ENCODE measurements around the gene ATAD3B. TPM values are rescaled to one million over a fixed set of nuclear protein-coding genes. Genes with fewer than 3 reads are reported as not detected.
"Not testable (repeated sequence)": the region's sequence is repeated elsewhere in the genome, so short reads cannot be mapped to it uniquely, and the experiment has no call there.

The ATAD3B gene
- total RNA-seq, 2 experiments from 2014 or later = 26.2 to 39.2 TPM

DNA sequence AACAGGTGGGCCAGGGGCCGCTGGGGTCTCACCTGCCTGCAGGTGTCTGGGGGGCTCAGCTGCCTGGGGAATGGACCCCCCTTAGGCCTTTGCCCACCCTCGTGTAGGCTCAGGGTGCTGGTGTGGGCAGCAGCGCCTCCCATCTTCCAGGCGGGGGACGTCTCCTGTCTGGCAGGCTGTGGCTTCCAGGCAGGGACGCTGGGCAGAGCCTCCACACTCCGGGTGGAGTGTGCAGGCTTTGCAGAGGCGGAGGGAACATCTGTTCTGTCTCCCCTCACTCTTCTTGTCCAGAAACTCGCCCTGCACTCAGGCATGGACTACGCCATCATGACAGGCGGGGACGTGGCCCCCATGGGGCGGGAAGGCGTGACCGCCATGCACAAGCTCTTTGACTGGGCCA lies 15.6 kb upstream of the ATAD3B start:
- H3K27ac Mint-ChIP-seq; intact Hi-C loops (cut with DNase I, micrococcal nuclease); CTCF ChIA-PET; POLR2A ChIA-PET; H3K36me3 Mint-ChIP-seq (ENCODE audit: low read depth); DNase-seq; ATAC-seq; H3K27me3 Mint-ChIP-seq; H3K9me3 Mint-ChIP-seq (ENCODE audit: low read depth); H3K4me3 Mint-ChIP-seq; H3K4me1 Mint-ChIP-seq: not testable (repeated sequence)

DNA sequence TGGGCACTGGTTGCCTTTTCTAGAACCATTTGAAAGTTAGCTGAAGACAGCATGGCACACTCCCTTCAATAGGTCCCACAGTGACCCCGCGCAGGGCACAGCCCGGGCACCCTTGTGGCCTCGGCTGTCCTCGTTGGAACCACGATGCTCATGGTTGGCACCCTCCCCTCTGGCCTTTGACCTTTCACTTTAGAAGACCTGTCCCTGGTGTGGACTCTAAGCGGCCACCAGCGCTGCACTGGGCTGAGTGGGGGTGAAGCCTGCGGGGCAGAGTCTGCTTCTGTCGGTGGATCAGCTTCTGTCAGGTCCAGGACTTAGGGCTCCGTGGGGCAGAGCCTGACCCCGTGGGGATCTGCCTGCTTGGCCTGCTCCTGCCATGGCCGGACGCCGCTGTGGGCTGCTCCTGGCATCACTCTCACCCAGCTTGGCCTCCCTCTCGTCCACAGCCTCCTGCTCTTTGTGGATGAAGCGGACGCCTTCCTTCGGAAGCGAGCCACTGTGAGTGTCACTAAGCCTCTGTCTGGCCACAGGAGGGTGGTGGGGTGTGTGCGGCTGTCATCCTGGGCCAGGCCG lies 14.8 kb upstream of the ATAD3B start:
- H3K4me1 Mint-ChIP-seq; H3K27ac Mint-ChIP-seq; CTCF ChIA-PET; ATAC-seq; H3K27me3 Mint-ChIP-seq; intact Hi-C loops (cut with DNase I, micrococcal nuclease); H3K9me3 Mint-ChIP-seq (ENCODE audit: low read depth); H3K4me3 Mint-ChIP-seq; H3K36me3 Mint-ChIP-seq (ENCODE audit: low read depth); POLR2A ChIA-PET; DNase-seq: not testable (repeated sequence)

DNA sequence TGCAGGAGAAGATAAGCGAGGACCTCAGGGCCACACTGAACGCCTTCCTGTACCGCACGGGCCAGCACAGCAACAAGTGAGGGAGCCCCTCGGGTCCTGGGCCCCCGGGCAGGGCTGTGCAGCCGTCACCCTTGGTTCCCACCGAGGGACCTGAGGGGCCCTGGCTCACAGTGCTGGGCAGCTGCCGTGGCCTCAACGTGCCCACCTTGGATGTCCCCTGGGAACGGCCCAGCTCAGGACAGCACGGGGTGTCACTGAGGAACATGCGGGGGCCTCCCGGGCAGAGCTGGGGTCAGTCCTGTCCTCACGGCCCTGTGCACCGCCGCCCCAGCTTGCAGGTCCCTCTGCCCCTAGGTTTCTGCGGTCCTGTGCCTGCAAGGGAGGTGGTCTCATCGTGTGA lies 12.4 kb upstream of the ATAD3B start:
- H3K4me1 Mint-ChIP-seq; ATAC-seq; H3K36me3 Mint-ChIP-seq (ENCODE audit: low read depth); intact Hi-C loops (cut with DNase I, micrococcal nuclease); CTCF ChIA-PET; POLR2A ChIA-PET; DNase-seq; H3K27ac Mint-ChIP-seq; H3K9me3 Mint-ChIP-seq (ENCODE audit: low read depth); H3K4me3 Mint-ChIP-seq; H3K27me3 Mint-ChIP-seq: not testable (repeated sequence)

DNA sequence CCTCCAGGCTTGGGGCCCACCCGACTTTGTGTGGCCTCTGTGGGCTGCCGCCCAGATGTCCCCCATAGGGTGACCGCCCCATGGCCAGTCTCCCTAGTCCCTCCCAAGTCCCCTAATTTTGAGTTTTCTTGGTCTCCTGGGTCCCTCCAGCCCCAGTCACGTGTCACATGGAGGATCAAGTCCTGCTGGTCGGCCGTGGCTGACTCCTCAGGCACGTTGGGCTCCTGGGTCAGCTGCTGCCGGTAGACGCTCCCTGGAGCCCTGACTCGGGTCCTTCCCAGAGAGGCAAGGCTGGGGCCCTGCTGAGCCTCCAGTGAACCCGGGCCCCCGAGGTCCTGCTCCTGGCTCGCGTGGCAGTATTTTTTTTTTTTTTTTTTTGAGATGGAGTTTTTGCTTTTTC lies 11.9 kb upstream of the ATAD3B start:
- H3K9me3 Mint-ChIP-seq (ENCODE audit: low read depth); H3K27ac Mint-ChIP-seq; DNase-seq; CTCF ChIA-PET; ATAC-seq; H3K4me1 Mint-ChIP-seq; H3K4me3 Mint-ChIP-seq; POLR2A ChIA-PET; H3K36me3 Mint-ChIP-seq (ENCODE audit: low read depth); H3K27me3 Mint-ChIP-seq; intact Hi-C loops (cut with DNase I, micrococcal nuclease): not testable (repeated sequence)

DNA sequence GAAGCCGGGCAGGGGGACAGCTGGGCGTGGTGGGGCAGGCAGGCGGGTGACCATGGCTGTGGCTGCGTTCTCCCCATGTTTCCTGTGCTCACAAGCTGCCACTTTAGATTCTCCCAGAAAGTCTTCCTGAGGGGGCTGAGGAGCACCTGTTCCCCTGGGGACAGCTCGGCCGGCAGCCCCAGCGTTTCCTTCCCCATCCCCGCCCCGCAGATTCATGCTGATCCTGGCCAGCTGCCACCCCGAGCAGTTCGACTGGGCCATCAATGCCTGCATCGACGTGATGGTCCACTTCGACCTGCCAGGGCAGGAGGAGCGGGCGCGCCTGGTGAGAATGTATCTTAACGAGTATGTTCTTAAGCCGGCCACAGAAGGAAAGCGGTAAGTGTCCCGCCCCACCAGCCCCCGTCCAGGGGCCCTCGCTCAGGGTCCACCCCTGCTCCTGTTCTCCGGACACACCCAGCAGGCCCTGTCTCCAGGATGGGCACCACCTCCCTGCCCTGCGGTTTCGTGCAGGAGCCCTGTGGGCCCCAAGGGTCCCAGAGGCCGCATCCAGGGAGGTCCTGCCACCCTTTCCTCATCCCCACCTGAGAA lies 10.9 kb upstream of the ATAD3B start:
- no peak for ATAC-seq
- CTCF ChIA-PET = no interaction called here
- no peaks in the 10 kb centered on the region for H3K36me3 Mint-ChIP-seq (ENCODE audit: low read depth)

DNA sequence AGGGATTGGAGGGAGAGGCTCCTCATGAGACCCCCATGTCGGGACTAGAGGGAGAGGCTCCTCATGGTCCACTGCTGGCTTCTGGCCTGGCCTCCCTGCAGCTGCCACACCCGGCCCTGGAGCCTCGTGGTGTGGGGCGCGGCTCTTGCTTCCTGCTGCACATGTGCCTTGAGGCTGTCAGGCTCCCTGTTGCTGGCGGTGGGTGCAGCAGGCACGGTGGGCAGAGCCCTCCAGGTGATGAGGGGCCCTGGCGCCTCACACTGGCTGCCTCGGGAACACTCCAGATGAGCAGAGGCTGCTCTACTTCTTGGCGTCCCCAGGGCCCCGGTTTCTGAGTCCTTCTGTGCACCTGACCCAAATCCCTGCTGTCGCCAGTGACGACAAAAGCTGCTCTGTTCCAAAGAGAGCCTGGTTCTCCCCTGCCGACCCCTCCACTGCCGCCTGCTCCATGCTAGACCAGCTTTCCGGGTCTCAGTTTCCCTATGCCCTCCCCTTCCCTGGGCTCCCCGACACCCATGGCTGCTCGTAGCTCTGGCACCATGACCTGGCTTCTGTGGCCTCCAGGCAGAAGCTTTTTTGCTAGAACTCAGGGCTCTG lies 9.7 kb upstream of the ATAD3B start:
- intact Hi-C loops (cut with DNase I, micrococcal nuclease) = no loop called here
- Mint-ChIP-seq H3K36me3 (ENCODE audit: low read depth) (no peaks in the 10 kb centered on the region), H3K27me3 (peaks cover 5% of the 10 kb centered on the region), H3K27ac (no peak overlapping the region), H3K4me1 (no peaks in the 10 kb centered on the region), H3K4me3 (no peak overlapping the region), H3K9me3 (ENCODE audit: low read depth) (no peaks in the 10 kb centered on the region)
- no peak for DNase-seq
- ChIA-PET POLR2A (no interaction called here), CTCF (no interaction called here)
- no peak for ATAC-seq

More for the DNA sequence above, 10.9 kb upstream of the ATAD3B start:
- Mint-ChIP-seq H3K4me3 (no peak overlapping the region), H3K9me3 (ENCODE audit: low read depth) (no peaks in the 10 kb centered on the region), H3K27ac (no peak overlapping the region), H3K27me3 (peaks cover 2% of the 10 kb centered on the region), H3K4me1 (no peaks in the 10 kb centered on the region)
- POLR2A ChIA-PET = no interaction called here
- DNase-seq = no peak
- intact Hi-C loops (cut with DNase I, micrococcal nuclease) = no loop called here

DNA sequence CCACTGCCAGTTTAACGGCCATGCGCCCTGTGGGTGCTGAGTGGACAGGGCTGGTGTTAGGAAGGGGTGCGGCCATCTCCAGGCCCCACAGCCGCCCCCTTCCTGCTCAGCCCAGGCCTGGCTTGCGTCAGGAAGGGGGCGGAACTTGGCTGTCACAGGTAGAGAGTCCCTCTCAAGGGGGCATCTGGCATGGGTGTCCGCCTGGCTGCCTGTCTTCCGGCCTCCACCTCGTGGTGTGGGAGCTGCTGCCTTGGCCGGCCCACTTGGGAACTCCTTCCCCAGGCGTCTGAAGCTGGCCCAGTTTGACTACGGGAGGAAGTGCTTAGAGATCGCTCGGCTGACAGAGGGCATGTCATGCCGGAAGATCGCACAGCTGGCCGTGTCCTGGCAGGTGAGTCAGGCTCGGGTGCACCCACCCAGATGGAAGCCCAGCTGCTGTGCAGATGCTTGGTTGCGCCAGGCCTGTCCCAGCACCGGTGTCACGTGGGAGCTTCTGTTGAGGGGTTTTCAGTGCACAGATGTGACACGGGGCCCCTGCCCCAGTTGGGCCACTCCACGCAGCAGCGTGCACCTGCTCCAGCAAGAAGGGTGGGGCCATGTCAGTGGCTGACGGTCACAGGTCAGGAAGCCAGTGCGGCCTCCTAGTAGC lies 9.1 kb upstream of the ATAD3B start:
- intact Hi-C loops (cut with DNase I, micrococcal nuclease) = no loop called here
- Mint-ChIP-seq H3K27me3 (peaks cover 5% of the 10 kb centered on the region), H3K9me3 (ENCODE audit: low read depth) (no peaks in the 10 kb centered on the region), H3K4me3 (peak overlapping the region; percentile 12), H3K4me1 (no peaks in the 10 kb centered on the region), H3K27ac (no peak overlapping the region), H3K36me3 (ENCODE audit: low read depth) (no peaks in the 10 kb centered on the region)
- ChIA-PET CTCF (no interaction called here), POLR2A (no interaction called here)
- no peak for ATAC-seq
- DNase-seq = no peak

DNA sequence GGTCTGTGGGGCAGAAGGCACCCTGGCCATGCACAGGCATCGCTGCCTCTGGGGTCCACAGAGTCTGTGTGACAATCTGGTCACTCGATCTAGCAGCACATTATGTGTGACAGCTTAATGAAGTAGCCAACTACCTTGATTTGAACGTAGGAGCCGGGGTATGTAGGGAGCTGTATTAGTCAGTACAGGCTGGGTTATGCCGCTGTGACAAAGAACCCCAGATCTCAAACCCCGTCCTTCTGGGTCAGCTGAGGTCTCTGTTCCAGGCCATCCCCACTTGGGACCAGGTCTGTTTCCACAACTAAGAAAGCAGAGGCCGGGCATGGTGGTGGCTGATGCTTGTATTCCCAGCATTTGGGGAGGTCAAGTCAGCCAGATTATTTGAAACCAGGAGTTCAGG lies 8.3 kb upstream of the ATAD3B start:
- CTCF ChIA-PET = interaction anchor here (0.6 kb wide), 1 partner anchor 63 kb away, joined by 3 read pairs; no protein-coding TSS in a partner anchor
- no peak overlapping the region for H3K27ac Mint-ChIP-seq
- ATAC-seq (no peak), DNase-seq (no peak)
- no peaks in the 10 kb centered on the region for H3K36me3 Mint-ChIP-seq (ENCODE audit: low read depth)
- peaks cover 5% of the 10 kb centered on the region for H3K27me3 Mint-ChIP-seq
- H3K4me1 Mint-ChIP-seq = no peaks in the 10 kb centered on the region
- intact Hi-C loops (cut with DNase I, micrococcal nuclease) = no loop called here
- no peaks in the 10 kb centered on the region for H3K9me3 Mint-ChIP-seq (ENCODE audit: low read depth)
- POLR2A ChIA-PET = no interaction called here
- no peak overlapping the region for H3K4me3 Mint-ChIP-seq

DNA sequence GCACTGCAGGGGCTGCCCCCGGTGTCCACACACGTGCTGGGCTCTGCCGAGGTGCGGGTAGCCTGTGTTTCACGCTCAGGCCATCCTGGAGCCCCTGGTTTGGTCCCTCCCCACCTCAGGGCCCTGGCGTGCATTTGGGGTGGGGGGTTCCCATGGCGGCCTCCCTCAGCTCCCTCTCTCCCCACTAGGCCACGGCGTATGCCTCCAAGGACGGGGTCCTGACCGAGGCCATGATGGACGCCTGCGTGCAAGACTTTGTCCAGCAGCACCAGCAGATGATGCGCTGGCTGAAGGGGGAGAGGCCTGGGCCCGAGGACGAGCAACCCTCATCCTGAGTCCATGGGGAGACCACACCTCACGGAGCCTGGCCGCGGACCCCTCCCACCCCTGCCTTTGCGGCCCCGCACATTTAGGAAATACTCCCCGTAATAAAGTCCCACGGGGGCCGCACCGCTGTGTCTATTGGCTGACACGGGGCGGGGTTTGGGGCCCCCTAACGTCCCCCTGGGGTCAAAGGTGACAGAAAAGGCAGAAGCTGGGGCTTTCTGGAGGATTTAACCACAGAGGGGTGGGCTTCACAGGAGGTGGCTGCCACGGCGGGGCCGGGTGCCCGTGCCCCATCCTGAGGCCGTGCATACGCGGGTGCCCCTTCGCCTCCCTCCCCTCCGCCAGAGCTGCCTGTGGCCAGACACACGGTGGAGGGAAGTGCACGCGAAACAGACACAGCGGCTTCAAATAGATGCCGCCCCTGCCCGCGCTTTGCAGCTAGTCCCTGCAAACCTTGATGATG lies 3.2 kb upstream of the ATAD3B start:
- POLR2A ChIA-PET = interaction anchor here (0.6 kb wide), 1 partner anchor 84 kb away, joined by 5 read pairs; no protein-coding TSS in a partner anchor
- ATAC-seq; H3K27me3 Mint-ChIP-seq; H3K4me3 Mint-ChIP-seq; intact Hi-C loops (cut with DNase I, micrococcal nuclease); H3K27ac Mint-ChIP-seq; CTCF ChIA-PET; H3K9me3 Mint-ChIP-seq (ENCODE audit: low read depth); DNase-seq; H3K36me3 Mint-ChIP-seq (ENCODE audit: low read depth): not testable (repeated sequence)
- peaks cover 16% of the 10 kb centered on the region for H3K4me1 Mint-ChIP-seq

DNA sequence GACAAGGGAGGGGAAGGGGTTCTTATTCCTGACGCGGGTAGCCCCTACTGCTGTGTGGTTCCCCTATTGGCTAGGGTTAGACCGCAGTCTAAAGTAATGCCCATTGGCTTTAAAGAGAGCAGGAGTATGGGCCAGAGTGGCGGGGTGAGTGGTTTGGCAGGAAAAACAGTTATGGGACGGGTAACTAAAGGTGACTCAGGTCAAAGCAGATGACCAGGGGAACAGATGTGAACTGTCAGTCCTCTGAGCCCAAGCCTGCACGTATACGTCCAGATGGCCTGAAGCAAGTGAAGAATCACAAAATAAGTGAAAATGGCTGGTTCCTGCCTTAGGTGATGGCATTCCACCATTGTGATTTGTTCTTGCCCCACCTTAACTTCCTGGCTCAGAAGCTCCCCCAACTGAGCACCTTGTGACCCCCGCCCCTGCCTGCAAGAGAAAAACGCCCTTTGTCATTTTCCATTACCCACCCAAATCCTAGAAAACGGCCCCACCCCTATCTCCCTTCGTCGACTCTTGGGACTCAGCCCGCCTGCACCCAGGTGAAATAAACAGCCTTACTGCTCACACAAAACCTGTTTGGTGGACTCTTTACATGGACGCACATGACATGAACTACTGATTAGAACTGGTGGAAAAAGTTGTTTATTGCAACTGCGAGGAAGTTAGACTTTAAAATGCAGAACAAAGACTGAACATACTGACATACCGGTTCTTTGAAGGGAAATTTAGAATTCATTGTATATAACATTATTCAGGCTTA lies 758 bp upstream of the ATAD3B start:
- Mint-ChIP-seq H3K4me1 (peaks cover 21% of the 10 kb centered on the region), H3K4me3 (peak overlapping the region; percentile 89), H3K27ac (peak overlapping the region; percentile 67), H3K27me3 (peaks cover under 1% of the 10 kb centered on the region), H3K9me3 (ENCODE audit: low read depth) (no peaks in the 10 kb centered on the region), H3K36me3 (ENCODE audit: low read depth) (peaks cover 2% of the 10 kb centered on the region)
- intact Hi-C loops (cut with DNase I, micrococcal nuclease) = loop anchor here in 1 of 2 experiments (1.0 to 2.0 kb wide), 16 partner anchors 36 to 448 kb away; partner anchors contain the start of genes AURKAIP1, C1orf159, CCNL2 and CDK11B
- ChIA-PET POLR2A (no interaction called here), CTCF (interaction anchor here (0.6 kb wide), 1 partner anchor 144 kb away, joined by 3 read pairs; the partner anchor contains the start of gene MIB2)
- DNase-seq = peak; percentile 30
- ATAC-seq = no peak

All from activated CD4-positive, alpha-beta T cell treated with anti-CD3 and anti-CD28 coated beads for 36 hours (primary cell).